Tibial artery (tissue), 4 donors: ENCODE measurements around the gene ACIN1.

Source experiments
- DNase-seq, 2 donors: peaks; one replicate each; pipeline ENCODE4 v3.0.0-alpha.2; 2019
- H3K27ac ChIP-seq, 2 donors: fragments of 200-600 bp; sonication (generic) in 1 of 2; 1 replicate in 1 of 2; 2 replicates in 1 of 2; pipeline ENCODE4 v1.5.1; 2018 to 2019; ENCODE audit warnings: mild to moderate bottlenecking in 1 of 2
- H3K27me3 ChIP-seq, 2 donors: fragments of 200-600 bp; sonication (generic) in 1 of 2; one replicate each; pipeline versions ENCODE4 v1.5.1 to v1.6.0; 2016 to 2019
- H3K36me3 ChIP-seq, 3 donors: fragments of 200-600 bp; sonication (generic) in 2 of 3; one replicate each; pipeline ENCODE4 v1.5.1; 2016 to 2019; ENCODE audit warnings: mild to moderate bottlenecking in 2 of 3
- H3K4me1 ChIP-seq, 4 donors: fragments of 200-600 bp; sonication (generic) in 2 of 4; 1 replicate in 3 of 4; 2 replicates in 1 of 4; pipeline ENCODE4 v1.5.1; 2016 to 2019
- H3K4me3 ChIP-seq, 2 donors: fragments of 200-600 bp; sonication (generic) in 1 of 2; 1 replicate in 1 of 2; 2 replicates in 1 of 2; pipeline ENCODE4 v1.5.1; 2018 to 2019; ENCODE audit warnings: mild to moderate bottlenecking in 2 of 2
- H3K9me3 ChIP-seq, 3 donors: fragments of 200-600 bp; sonication (generic) in 1 of 3; one replicate each; pipeline ENCODE4 v1.5.1; 2016 to 2019
- CTCF ChIP-seq, 2 experiments: fragments of 200-600 bp in 1 of 2; fragments of 450-650 bp in 1 of 2; IDR thresholded peaks; one replicate each; pipeline ENCODE4 v1.5.1; 2017 to 2019; ENCODE audit warnings: antibody characterized with exemption in 2 of 2, mild to moderate bottlenecking in 1 of 2, moderate library complexity in 1 of 2
- intact Hi-C: fragments of 100-400 bp; cut with DNase I; formaldehyde crosslinking; loops from one replicate; pipeline ENCODE4 v1.15.0; 2023; ENCODE audit warnings: low total_unique reads

The ACIN1 gene

GRCh38 chr14:23090254-23090636 lies 4.7 kb downstream of the ACIN1 start:
- H3K4me1 ChIP-seq = peaks cover 0 to 23% (median 11%) of the 10 kb centered on the region in 4 donors
- no peaks in the 10 kb centered on the region for H3K9me3 ChIP-seq
- H3K27me3 ChIP-seq = no peaks in the 10 kb centered on the region
- H3K27ac ChIP-seq = no peak overlapping the region
- intact Hi-C loops = no loop called here
- no peak for DNase-seq
- H3K4me3 ChIP-seq = no peak overlapping the region
- no peak for TF ChIP-seq CTCF (IDR thresholded peaks at IDR 0.05)
- H3K36me3 ChIP-seq = peaks cover 59 to 62% (median 60%) of the 10 kb centered on the region in 3 donors

- no peaks in the 10 kb centered on the region for H3K27me3 ChIP-seq
- H3K4me1 ChIP-seq = peaks cover 0 to 23% (median 11%) of the 10 kb centered on the region in 4 donors
- peak in 1 of 2 donors; percentile 40 for DNase-seq
- intact Hi-C loops = no loop called here
- no peak for TF ChIP-seq CTCF (IDR thresholded peaks at IDR 0.05)
- H3K27ac ChIP-seq = no peak overlapping the region
- H3K36me3 ChIP-seq = peaks cover 65 to 67% (median 65%) of the 10 kb centered on the region in 3 donors
- no peaks in the 10 kb centered on the region for H3K9me3 ChIP-seq
- H3K4me3 ChIP-seq = no peak overlapping the region
Observed at GRCh38 chr14:23089498-23090253, 5.3 kb downstream of the ACIN1 start.

GRCh38 chr14:23086565-23086964 lies 8.4 kb downstream of the ACIN1 start:
- Histone ChIP-seq H3K4me3 (no peak overlapping the region), H3K27ac (no peak overlapping the region), H3K27me3 (no peaks in the 10 kb centered on the region), H3K36me3 (peaks cover 83 to 98% (median 92%) of the 10 kb centered on the region in 3 donors), H3K9me3 (no peaks in the 10 kb centered on the region), H3K4me1 (no peaks in the 10 kb centered on the region)
- intact Hi-C loops = no loop called here
- DNase-seq = no peak
- TF ChIP-seq CTCF (IDR thresholded peaks at IDR 0.05) = no peak

GRCh38 chr14:23085458-23085857 lies 9.5 kb downstream of the ACIN1 start:
- no peak for DNase-seq
- no peaks in the 10 kb centered on the region for H3K9me3 ChIP-seq
- no peaks in the 10 kb centered on the region for H3K27me3 ChIP-seq
- intact Hi-C loops = no loop called here
- no peaks in the 10 kb centered on the region for H3K4me1 ChIP-seq
- peaks cover 85 to 99% (median 93%) of the 10 kb centered on the region in 3 donors for H3K36me3 ChIP-seq
- no peak overlapping the region for H3K27ac ChIP-seq
- no peak overlapping the region for H3K4me3 ChIP-seq
- no peak for TF ChIP-seq CTCF (IDR thresholded peaks at IDR 0.05)

- intact Hi-C loops = no loop called here
- Histone ChIP-seq H3K4me3 (no peak overlapping the region), H3K36me3 (peaks cover 95 to 98% (median 95%) of the 10 kb centered on the region in 3 donors), H3K9me3 (no peaks in the 10 kb centered on the region), H3K4me1 (peaks cover 0 to 31% (median 12%) of the 10 kb centered on the region in 4 donors), H3K27me3 (no peaks in the 10 kb centered on the region), H3K27ac (no peak overlapping the region)
- no peak for DNase-seq
- no peak for TF ChIP-seq CTCF (IDR thresholded peaks at IDR 0.05)
Observed at GRCh38 chr14:23080474-23080873, 14.5 kb downstream of the ACIN1 start.
